ENCODE data around the gene FNIP2. TPM values are rescaled to one million over a fixed set of nuclear protein-coding genes. Genes with fewer than 3 reads are reported as not detected.

FNIP2 gene
- total and polyA plus RNA-seq, 9 of the 15 experiments (the other 6 are each of a cell fraction or from before 2014, with no cell fraction given) = 1.7 to 15.5 (median 8.3) TPM

- Histone ChIP-seq H3K27me3 (ENCODE audit: control insufficient read depth in 2 of 2, insufficient read depth in 2 of 2, low read length in 2 of 2) (no peaks in the 10 kb centered on the region), H3K36me3 (ENCODE audit: control insufficient read depth, insufficient read depth, low read length) (peaks cover 27% of the 10 kb centered on the region; the same call in 2 of the 3 replicates), H3K4me2 (ENCODE audit: insufficient read depth, low read length) (no peak overlapping the region), H3K9me3 (replicated peaks; ENCODE audit: control insufficient read depth, insufficient read depth, low read depth, low read length) (no peaks in the 10 kb centered on the region), H3K9me1 (ENCODE audit: control insufficient read depth, insufficient read depth, low read length) (no peaks in the 10 kb centered on the region), H2AFZ (ENCODE audit: low read depth, low read length) (no peak overlapping the region), H3K9ac (ENCODE audit: insufficient read depth in 1 of 2, low read depth in 2 of 2, low read length in 2 of 2) (no peak overlapping the region), H3K79me2 (ENCODE audit: control insufficient read depth, insufficient read depth, low read length) (no peaks in the 10 kb centered on the region), H4K20me1 (replicated peaks; ENCODE audit: control insufficient read depth, insufficient read depth, low read length) (no peaks in the 10 kb centered on the region), H3K27ac (ENCODE audit: extremely low read depth, low read depth, low read length) (no peak overlapping the region), H3K4me1 (replicated peaks in 1 of 2; ENCODE audit: control insufficient read depth in 2 of 2, insufficient read depth in 2 of 2, low read length in 2 of 2) (no peaks in the 10 kb centered on the region; a peak in 1 of 5 replicates), H3K4me3 (no peak overlapping the region)
- intact Hi-C loops (cut with micrococcal nuclease) (no loop called here), in situ Hi-C loops (cut with MboI) (no loop called here)
- BruUV-seq (replicated peaks) = no TSS peak
- no peak for ATAC-seq
- no peak for DNase-seq (ENCODE audit: extremely low read depth in 1 of 4, low spot score in 3 of 4)
- ChIA-PET POLR2A (interaction anchor here (1.7 kb wide), 1 partner anchor 9 kb away, joined by 4 read pairs; no protein-coding TSS in a partner anchor), CTCF (ENCODE audit: low intra/inter-chr PET ratio) (no interaction called here)
- TF ChIP-seq POLR3G (IDR thresholded peaks at IDR 0.05; ENCODE audit: extremely low read depth, insufficient read length, insufficient replicate concordance) (peak; percentile 1), ZBTB1 (CRISPR knock-in tag; IDR thresholded peaks at IDR 0.05; ENCODE audit: borderline replicate concordance, low read depth) (no peak)
- 39% methylated on average over 3 of the region's 3 CpGs for WGBS (ENCODE audit: insufficient coverage, low coverage, missing lambda C conversion rate)
- no peak for FAIRE-seq
Measured at GRCh38 chr4:158871335-158871724, 102.5 kb downstream of the FNIP2 start.

- peaks cover 24% of the 10 kb centered on the region; the same call in 2 of the 3 replicates for H3K36me3 ChIP-seq (ENCODE audit: control insufficient read depth, insufficient read depth, low read length)
- no peaks in the 10 kb centered on the region for H3K9me1 ChIP-seq (ENCODE audit: control insufficient read depth, insufficient read depth, low read length)
- no peaks in the 10 kb centered on the region for H3K79me2 ChIP-seq (ENCODE audit: control insufficient read depth, insufficient read depth, low read length)
- DNase-seq (ENCODE audit: extremely low read depth in 1 of 4, low spot score in 3 of 4) = no peak
- ATAC-seq = no peak; the same call in 2 of the 3 replicates
- H3K9ac ChIP-seq (ENCODE audit: insufficient read depth in 1 of 2, low read depth in 2 of 2, low read length in 2 of 2) = no peak overlapping the region
- H3K4me3 ChIP-seq = no peak overlapping the region
- no peaks in the 10 kb centered on the region for H3K9me3 ChIP-seq (replicated peaks; ENCODE audit: control insufficient read depth, insufficient read depth, low read depth, low read length)
- no peaks in the 10 kb centered on the region for H3K27me3 ChIP-seq (ENCODE audit: control insufficient read depth in 2 of 2, insufficient read depth in 2 of 2, low read length in 2 of 2)
- BruUV-seq (replicated peaks) = no TSS peak
- 67% methylated on average over 4 of the region's 4 CpGs for WGBS (ENCODE audit: insufficient coverage, low coverage, missing lambda C conversion rate)
- POLR2A ChIA-PET = interaction anchor here (1.1 kb wide), 1 partner anchor 13 kb away, joined by 3 read pairs; no protein-coding TSS in a partner anchor
- TF ChIP-seq ESRRA (IDR thresholded peaks at IDR 0.05; ENCODE audit: borderline replicate concordance, low read depth) (no peak), HMBOX1 (IDR thresholded peaks at IDR 0.05) (0 out of 2 replicates have a peak, but pooled peaks have one; percentile 24)
- H4K20me1 ChIP-seq (replicated peaks; ENCODE audit: control insufficient read depth, insufficient read depth, low read length) = no peaks in the 10 kb centered on the region
- H3K4me2 ChIP-seq (ENCODE audit: insufficient read depth, low read length) = no peak overlapping the region
- H3K4me1 ChIP-seq (replicated peaks in 1 of 2; ENCODE audit: control insufficient read depth in 2 of 2, insufficient read depth in 2 of 2, low read length in 2 of 2) = peaks cover 0 to 7% of the 10 kb centered on the region in 2 experiments; a peak in 2 of 5 replicates
- no peak for FAIRE-seq
- H2AFZ ChIP-seq (ENCODE audit: low read depth, low read length) = no peak overlapping the region
- H3K27ac ChIP-seq (ENCODE audit: extremely low read depth, low read depth, low read length) = no peak overlapping the region
- intact Hi-C loops (cut with micrococcal nuclease) (no loop called here), in situ Hi-C loops (cut with MboI) (no loop called here)
- CTCF ChIA-PET (ENCODE audit: low intra/inter-chr PET ratio) = no interaction called here
Measured at GRCh38 chr4:158873795-158874401, 105.1 kb downstream of the FNIP2 start.

Data from K562 (cell line).